Epithelial cell of proximal tubule (primary cell): Measurements from ENCODE around the gene DAB2IP. TPM values are rescaled to one million over a fixed set of nuclear protein-coding genes. Genes with fewer than 3 reads are reported as not detected.

Experiments used
- DNase-seq: peaks from one replicate; pipeline ENCODE4 v3.0.0-alpha.2; 2011; ENCODE audit warnings: low read depth
- H3K4me3 ChIP-seq: 2 replicates; pipeline ENCODE4 v1.5.1; 2011; ENCODE audit warnings: low read depth, mild to moderate bottlenecking, low read length
- total RNA-seq: library from RNA; depleted of rRNA; stranded (reverse); fragments of >200 nt; gene quantifications from 2 replicates; pipeline ENCODE4 v1.2.3, GENCODE V29; 2015
- TF ChIP-seq, protein P1 (sequence below): conservative IDR thresholded peaks from 2 replicates; pipeline ENCODE4 v1.5.1; 2012; ENCODE audit warnings: low read depth, mild to moderate bottlenecking, low read length

DAB2IP gene
- total RNA-seq, 1 donor from 2014 or later: 23.8 TPM

DNA sequence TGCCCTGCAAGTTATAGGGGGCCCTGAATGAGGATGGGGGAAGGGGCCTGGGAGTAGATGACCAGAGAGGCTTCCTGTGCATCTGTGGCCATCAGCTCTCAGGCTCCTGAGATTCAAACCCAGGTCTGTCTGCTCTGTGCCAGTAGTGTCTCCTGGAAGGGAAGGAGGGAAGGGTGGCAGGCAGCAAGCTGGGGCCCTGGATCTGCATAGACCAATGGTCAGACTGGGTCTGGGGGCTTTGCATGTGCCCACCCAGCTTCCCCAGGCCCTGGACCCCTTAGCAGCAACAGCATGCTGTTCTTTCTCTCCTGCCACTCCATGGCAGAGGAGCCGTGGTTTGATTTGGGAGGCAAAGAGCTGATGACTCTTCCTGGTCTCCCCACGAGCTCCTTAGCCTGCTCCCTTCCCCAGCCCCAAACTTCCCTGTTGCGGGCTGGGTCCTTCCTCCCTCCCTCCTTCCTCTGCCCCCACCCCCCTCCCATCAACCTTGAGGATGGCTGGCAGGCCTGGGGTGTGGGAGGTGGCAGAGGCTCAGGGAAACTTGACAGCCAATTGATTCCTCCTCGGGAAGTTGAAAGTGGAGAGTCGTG is 31.6 kb downstream of the DAB2IP start:
- TF ChIP-seq, protein P1, sequence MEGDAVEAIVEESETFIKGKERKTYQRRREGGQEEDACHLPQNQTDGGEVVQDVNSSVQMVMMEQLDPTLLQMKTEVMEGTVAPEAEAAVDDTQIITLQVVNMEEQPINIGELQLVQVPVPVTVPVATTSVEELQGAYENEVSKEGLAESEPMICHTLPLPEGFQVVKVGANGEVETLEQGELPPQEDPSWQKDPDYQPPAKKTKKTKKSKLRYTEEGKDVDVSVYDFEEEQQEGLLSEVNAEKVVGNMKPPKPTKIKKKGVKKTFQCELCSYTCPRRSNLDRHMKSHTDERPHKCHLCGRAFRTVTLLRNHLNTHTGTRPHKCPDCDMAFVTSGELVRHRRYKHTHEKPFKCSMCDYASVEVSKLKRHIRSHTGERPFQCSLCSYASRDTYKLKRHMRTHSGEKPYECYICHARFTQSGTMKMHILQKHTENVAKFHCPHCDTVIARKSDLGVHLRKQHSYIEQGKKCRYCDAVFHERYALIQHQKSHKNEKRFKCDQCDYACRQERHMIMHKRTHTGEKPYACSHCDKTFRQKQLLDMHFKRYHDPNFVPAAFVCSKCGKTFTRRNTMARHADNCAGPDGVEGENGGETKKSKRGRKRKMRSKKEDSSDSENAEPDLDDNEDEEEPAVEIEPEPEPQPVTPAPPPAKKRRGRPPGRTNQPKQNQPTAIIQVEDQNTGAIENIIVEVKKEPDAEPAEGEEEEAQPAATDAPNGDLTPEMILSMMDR: no peak
- no peak for DNase-seq
- no peak overlapping the region for H3K4me3 ChIP-seq

DNA sequence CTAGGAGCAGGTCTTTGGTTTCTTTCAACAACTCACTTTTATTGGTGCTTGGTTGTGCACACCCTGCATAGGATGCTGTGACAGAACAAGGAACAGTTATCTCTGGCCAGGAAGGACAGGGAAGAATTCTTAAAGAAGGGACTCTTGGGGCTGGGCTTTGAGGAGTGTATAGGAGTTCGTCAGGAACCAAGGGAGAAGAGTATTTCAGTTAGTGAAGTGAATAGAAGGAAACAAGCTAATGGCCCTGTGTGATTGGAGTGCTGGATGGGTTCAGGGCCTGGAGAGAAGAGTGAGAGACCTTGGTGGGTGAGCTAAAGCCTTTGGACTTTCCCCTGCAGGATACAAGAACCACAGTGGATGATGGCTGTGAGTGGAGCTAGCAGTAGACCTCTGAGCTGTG is 32.2 kb downstream of the DAB2IP start:
- no peak for DNase-seq
- TF ChIP-seq, protein P1: no peak
- H3K4me3 ChIP-seq: no peak overlapping the region

GRCh38 chr9:121684381-121685145 is 33.1 kb downstream of the DAB2IP start:
- TF ChIP-seq, protein P1: peak; percentile 68
- H3K4me3 ChIP-seq: no peak overlapping the region
- DNase-seq: no peak

- no peak for DNase-seq
- TF ChIP-seq, protein P1: no peak
- H3K4me3 ChIP-seq: no peak overlapping the region
Measured at GRCh38 chr9:121685146-121685794, 33.8 kb downstream of the DAB2IP start.

DNA sequence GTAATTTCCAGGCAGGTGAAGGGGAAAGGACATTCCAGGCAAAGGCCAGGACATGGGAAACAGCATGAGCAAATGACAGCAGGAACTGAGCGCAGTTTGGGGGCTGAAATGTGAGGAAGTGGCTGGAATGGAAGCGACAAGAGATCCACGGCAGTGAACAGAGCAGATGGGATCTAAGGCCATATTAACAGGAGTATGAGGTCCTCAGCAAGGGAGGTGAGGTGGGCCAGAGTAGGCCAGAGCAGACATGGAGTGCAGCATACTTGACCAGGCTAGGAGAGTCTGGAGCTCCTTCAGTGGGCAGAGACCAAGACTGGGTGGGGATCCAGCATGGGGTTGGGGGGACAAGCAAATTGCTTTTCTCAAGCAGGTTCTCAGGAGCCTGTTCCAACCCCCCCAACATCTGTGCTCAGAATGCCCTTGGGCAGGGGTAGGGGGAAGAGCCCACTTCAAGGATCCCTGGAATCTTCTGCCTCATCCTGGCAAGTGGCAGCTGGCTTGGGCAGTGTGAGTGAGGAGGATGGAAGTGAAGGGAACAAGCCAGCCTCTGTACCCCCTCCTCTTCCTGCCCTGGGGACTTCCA is 34.5 kb downstream of the DAB2IP start:
- no peak overlapping the region for H3K4me3 ChIP-seq
- TF ChIP-seq, protein P1: no peak
- DNase-seq: no peak

DNA sequence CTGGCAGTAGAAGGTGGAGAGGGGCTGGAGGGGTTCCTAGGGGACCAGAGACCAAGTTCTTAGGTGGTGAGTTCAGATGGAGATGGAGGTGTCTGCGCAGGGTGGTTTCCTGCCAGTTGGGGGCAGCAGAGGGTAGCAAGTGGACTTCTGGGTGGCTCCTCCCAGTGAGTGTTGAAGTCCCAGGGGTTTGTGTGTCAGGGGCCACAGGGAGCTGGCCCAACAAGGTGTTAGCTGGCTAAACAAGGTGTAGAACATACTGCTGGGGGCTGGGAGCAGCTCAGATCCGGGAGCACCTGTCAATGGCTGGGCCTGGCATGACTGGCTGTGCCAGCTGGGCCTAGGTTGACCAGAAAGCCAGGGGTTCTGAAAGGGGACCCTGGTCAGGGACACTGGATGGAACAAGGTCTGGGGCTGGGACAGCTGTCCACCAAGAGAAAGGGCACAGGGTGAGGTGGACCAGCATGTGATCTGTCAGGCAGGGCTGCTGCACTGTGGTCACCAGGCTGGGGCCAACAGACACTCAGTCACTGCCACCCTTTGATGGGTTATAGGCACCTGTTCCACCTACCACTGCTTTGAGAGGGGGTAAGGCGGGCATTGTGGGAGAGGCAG is 35.6 kb downstream of the DAB2IP start:
- TF ChIP-seq, protein P1: peak; percentile 94
- DNase-seq: no peak

More for the DNA sequence above, 35.6 kb downstream of the DAB2IP start:
- no peak overlapping the region for H3K4me3 ChIP-seq
